GM23338 (cell line): ENCODE data around the gene CYP1B1.

Source experiments
- CTCF ChIP-seq, 2 experiments: fragments of 200-600 bp in 1 of 2; sonication (generic) in 1 of 2; conservative IDR thresholded peaks; 2 replicates each; pipeline versions ENCODE4 v1.5.1 to v1.6.1; 2016 to 2017; ENCODE audit warnings: antibody characterized with exemption in 2 of 2, low read depth in 2 of 2, mild to moderate bottlenecking in 2 of 2, moderate library complexity in 1 of 2
- EZH2 ChIP-seq: fragments of 200-600 bp; sonication (generic); IDR thresholded peaks from one replicate; pipeline ENCODE4 v1.8.0; 2017; ENCODE audit warnings: antibody characterized with exemption, mild to moderate bottlenecking, low read depth; ENCODE audit not compliant: unreplicated experiment
- EZH2phosphoT487 ChIP-seq: fragments of 200-600 bp; sonication (generic); IDR thresholded peaks from one replicate; pipeline ENCODE4 v1.8.1; 2018; ENCODE audit warnings: antibody characterized with exemption; ENCODE audit not compliant: unreplicated experiment

GRCh38 chr2:38122344-38122743 lies 46.4 kb upstream of the CYP1B1 start:
- TF ChIP-seq EZH2 (no peak), CTCF (conservative IDR thresholded peaks at IDR 0.05; ENCODE audit: low read depth in 2 of 2) (no peak), EZH2phosphoT487 (no peak)
